Immature natural killer cell (primary cell): Measurements from ENCODE around the gene MRPL10. TPM values are rescaled to one million over a fixed set of nuclear protein-coding genes. Genes with fewer than 3 reads are reported as not detected.

Source experiments
- DNase-seq, 3 donors: peaks; one replicate each; pipeline ENCODE4 v3.0.0; 2022; ENCODE audit warnings: mixed read lengths in 1 of 3
- H3K27ac Mint-ChIP-seq, 6 donors: one replicate each; pipeline ENCODE4 v1.8.0; 2020; ENCODE audit warnings: mixed read lengths in 6 of 6, mild to moderate bottlenecking in 5 of 6, inconsistent platforms in 4 of 6, moderate library complexity in 3 of 6
- H3K27me3 Mint-ChIP-seq, 3 donors: one replicate each; pipeline ENCODE4 v1.8.0; 2020 to 2021; ENCODE audit warnings: low read depth in 3 of 3, mild to moderate bottlenecking in 3 of 3, mixed read lengths in 3 of 3, moderate library complexity in 3 of 3, inconsistent platforms in 1 of 3
- H3K36me3 Mint-ChIP-seq, 3 donors: one replicate each; pipeline ENCODE4 v1.8.0; 2020; ENCODE audit warnings: mixed read lengths in 3 of 3, inconsistent platforms in 2 of 3, mild to moderate bottlenecking in 2 of 3
- H3K4me1 Mint-ChIP-seq, 2 donors: one replicate each; pipeline ENCODE4 v1.8.0; 2020; ENCODE audit warnings: inconsistent platforms in 2 of 2, mild to moderate bottlenecking in 2 of 2, mixed read lengths in 2 of 2, moderate library complexity in 1 of 2
- H3K4me3 Mint-ChIP-seq, 5 donors: one replicate each; pipeline ENCODE4 v1.8.0; 2020; ENCODE audit warnings: mild to moderate bottlenecking in 5 of 5, mixed read lengths in 5 of 5, inconsistent platforms in 3 of 5, moderate library complexity in 3 of 5
- H3K9me3 Mint-ChIP-seq, 6 donors: one replicate each; pipeline ENCODE4 v1.8.0; 2020; ENCODE audit warnings: mild to moderate bottlenecking in 6 of 6, mixed read lengths in 6 of 6, inconsistent platforms in 4 of 6, moderate library complexity in 3 of 6
- polyA plus RNA-seq, 3 donors: library from polyadenylated mRNA; unstranded; fragments of 300-500 nt; fragmentation: Illumina TruSeq; gene quantifications; one replicate each; pipeline ENCODE4 v1.2.3, GENCODE V29; 2021

MRPL10 gene
- 100 to 1,000 TPM in 2 of 3 donors, 10 to 100 TPM in 1; 50.5 to 189 (median 114) TPM for polyA plus RNA-seq

GRCh38 chr17:47831003-47831933 lies at the start of gene MRPL10, which contains the start of gene LRRC46:
TSS of gene MRPL10 (minus strand) at chr17:47831541. CDS start at chr17:47831511, 30 bp downstream.
TSS of gene LRRC46 (plus strand) at chr17:47831670. CDS start at chr17:47831990, 320 bp downstream.
- peaks cover 7 to 15% (median 7%) of the 10 kb centered on the region in 3 donors for H3K36me3 Mint-ChIP-seq
- peaks cover 17 to 36% (median 24%) of the 10 kb centered on the region in 3 donors for H3K27me3 Mint-ChIP-seq
- H3K27ac Mint-ChIP-seq: peak within 1 kb of the TSS; percentile 96 to 100 (median 98)
- peaks cover 44 to 61% of the 10 kb centered on the region in 2 donors for H3K4me1 Mint-ChIP-seq
- no peaks in the 10 kb centered on the region for H3K9me3 Mint-ChIP-seq
- peak; percentile 92 to 94 (median 93) for DNase-seq
- peak within 1 kb of the TSS; percentile 91 to 98 (median 94) for H3K4me3 Mint-ChIP-seq

GRCh38 chr17:47879776-47880454 lies 48.6 kb upstream of the MRPL10 start:
- Mint-ChIP-seq H3K27ac (no peak overlapping the region), H3K27me3 (peaks cover 3 to 11% (median 8%) of the 10 kb centered on the region in 3 donors), H3K9me3 (no peaks in the 10 kb centered on the region), H3K4me1 (peaks cover 1 to 11% of the 10 kb centered on the region in 2 donors), H3K36me3 (peaks cover 0 to 4% (median 0%) of the 10 kb centered on the region in 3 donors), H3K4me3 (no peak overlapping the region)
- no peak for DNase-seq

- no peak overlapping the region for H3K27ac Mint-ChIP-seq
- peaks cover 3 to 11% (median 9%) of the 10 kb centered on the region in 3 donors for H3K27me3 Mint-ChIP-seq
- DNase-seq: no peak
- peaks cover 0 to 4% (median 0%) of the 10 kb centered on the region in 3 donors for H3K36me3 Mint-ChIP-seq
- H3K9me3 Mint-ChIP-seq: no peaks in the 10 kb centered on the region
- H3K4me1 Mint-ChIP-seq: peaks cover 1 to 11% of the 10 kb centered on the region in 2 donors
- H3K4me3 Mint-ChIP-seq: no peak overlapping the region
Observed at GRCh38 chr17:47879028-47879585, 47.8 kb upstream of the MRPL10 start.

GRCh38 chr17:47878203-47879027 lies 47.1 kb upstream of the MRPL10 start:
- H3K9me3 Mint-ChIP-seq: no peaks in the 10 kb centered on the region
- DNase-seq: no peak
- peaks cover 3 to 13% (median 11%) of the 10 kb centered on the region in 3 donors for H3K27me3 Mint-ChIP-seq
- no peak overlapping the region for H3K4me3 Mint-ChIP-seq
- H3K27ac Mint-ChIP-seq: no peak overlapping the region
- H3K4me1 Mint-ChIP-seq: peaks cover 1 to 11% of the 10 kb centered on the region in 2 donors
- H3K36me3 Mint-ChIP-seq: peaks cover 0 to 4% (median 0%) of the 10 kb centered on the region in 3 donors

- DNase-seq: no peak
- no peak overlapping the region for H3K27ac Mint-ChIP-seq
- peaks cover 0 to 4% (median 0%) of the 10 kb centered on the region in 3 donors for H3K36me3 Mint-ChIP-seq
- H3K27me3 Mint-ChIP-seq: peaks cover 3 to 13% (median 11%) of the 10 kb centered on the region in 3 donors
- H3K4me3 Mint-ChIP-seq: no peak overlapping the region
- H3K4me1 Mint-ChIP-seq: peaks cover 1 to 6% of the 10 kb centered on the region in 2 donors
- no peaks in the 10 kb centered on the region for H3K9me3 Mint-ChIP-seq
Observed at GRCh38 chr17:47877368-47878034, 46.2 kb upstream of the MRPL10 start.

- Mint-ChIP-seq H3K27me3 (peaks cover 4 to 21% (median 11%) of the 10 kb centered on the region in 3 donors), H3K9me3 (no peaks in the 10 kb centered on the region), H3K4me1 (peaks cover 0 to 1% of the 10 kb centered on the region in 2 donors), H3K4me3 (no peak overlapping the region), H3K27ac (no peak overlapping the region), H3K36me3 (peaks cover 0 to 4% (median 0%) of the 10 kb centered on the region in 3 donors)
- DNase-seq: no peak
Observed at GRCh38 chr17:47875011-47875985, 44.0 kb upstream of the MRPL10 start.

GRCh38 chr17:47873200-47874090 lies 42.1 kb upstream of the MRPL10 start:
- Mint-ChIP-seq H3K36me3 (peaks cover 0 to 4% (median 0%) of the 10 kb centered on the region in 3 donors), H3K4me1 (no peaks in the 10 kb centered on the region), H3K9me3 (no peaks in the 10 kb centered on the region), H3K27ac (no peak overlapping the region), H3K27me3 (peaks cover 2 to 17% (median 10%) of the 10 kb centered on the region in 3 donors), H3K4me3 (no peak overlapping the region)
- DNase-seq: no peak

GRCh38 chr17:47872651-47873161 lies 41.4 kb upstream of the MRPL10 start:
- Mint-ChIP-seq H3K27ac (no peak overlapping the region), H3K36me3 (peaks cover 0 to 4% (median 0%) of the 10 kb centered on the region in 3 donors), H3K4me1 (no peaks in the 10 kb centered on the region), H3K4me3 (no peak overlapping the region), H3K27me3 (peaks cover 2 to 17% (median 10%) of the 10 kb centered on the region in 3 donors), H3K9me3 (no peaks in the 10 kb centered on the region)
- DNase-seq: no peak

GRCh38 chr17:47872019-47872650 lies 40.8 kb upstream of the MRPL10 start:
- no peak overlapping the region for H3K4me3 Mint-ChIP-seq
- DNase-seq: no peak

GRCh38 chr17:47871048-47871447 lies 39.7 kb upstream of the MRPL10 start:
- no peak for DNase-seq
- H3K27ac Mint-ChIP-seq: no peak overlapping the region
- no peaks in the 10 kb centered on the region for H3K4me1 Mint-ChIP-seq
- peaks cover 0 to 4% (median 0%) of the 10 kb centered on the region in 3 donors for H3K36me3 Mint-ChIP-seq
- no peaks in the 10 kb centered on the region for H3K9me3 Mint-ChIP-seq
- no peak overlapping the region for H3K4me3 Mint-ChIP-seq
- H3K27me3 Mint-ChIP-seq: peaks cover 5 to 18% (median 13%) of the 10 kb centered on the region in 3 donors

More at GRCh38 chr17:47872019-47872650, 40.8 kb upstream of the MRPL10 start:
- peaks cover 2 to 17% (median 10%) of the 10 kb centered on the region in 3 donors for H3K27me3 Mint-ChIP-seq
- no peak overlapping the region for H3K27ac Mint-ChIP-seq
- no peaks in the 10 kb centered on the region for H3K4me1 Mint-ChIP-seq
- no peaks in the 10 kb centered on the region for H3K9me3 Mint-ChIP-seq
- H3K36me3 Mint-ChIP-seq: peaks cover 0 to 4% (median 0%) of the 10 kb centered on the region in 3 donors
